Uterus (tissue), 4 donors: ENCODE results near the gene STARD7. TPM values are rescaled to one million over a fixed set of nuclear protein-coding genes. Genes with fewer than 3 reads are reported as not detected.

ENCODE experiments used
- DNase-seq, 2 donors: peaks; one replicate each; pipeline ENCODE4 v3.0.0-alpha.2; 2019 to 2020
- H3K27ac ChIP-seq, 2 donors: fragments of 200-600 bp; sonication (generic); 1 replicate in 1 of 2; 2 replicates in 1 of 2; pipeline ENCODE4 v1.5.1; 2016 to 2018
- H3K27me3 ChIP-seq, 2 donors: fragments of 200-600 bp; sonication (generic); one replicate each; pipeline ENCODE4 v1.5.1; 2018 to 2019; ENCODE audit warnings: control low read depth in 1 of 2
- H3K36me3 ChIP-seq, 2 donors: fragments of 200-600 bp; sonication (generic); one replicate each; pipeline ENCODE4 v1.5.1; 2019; ENCODE audit warnings: control low read depth in 1 of 2
- H3K4me1 ChIP-seq, 2 donors: fragments of 200-600 bp; sonication (generic); one replicate each; pipeline ENCODE4 v1.5.1; 2018 to 2019; ENCODE audit warnings: control low read depth in 1 of 2
- H3K4me3 ChIP-seq, 2 donors: fragments of 200-600 bp; sonication (generic); 1 replicate in 1 of 2; 2 replicates in 1 of 2; pipeline ENCODE4 v1.5.1; 2018 to 2019; ENCODE audit warnings: mild to moderate bottlenecking in 1 of 2
- H3K9me3 ChIP-seq, 2 donors: fragments of 200-600 bp; sonication (generic); one replicate each; pipeline ENCODE4 v1.5.1; 2019; ENCODE audit warnings: control low read depth in 1 of 2
- POLR2A ChIP-seq, 2 donors: fragments of 450-650 bp; IDR thresholded peaks; one replicate each; pipeline ENCODE4 v1.6.1; 2016; ENCODE audit warnings: antibody characterized with exemption in 2 of 2, mild to moderate bottlenecking in 1 of 2, moderate library complexity in 1 of 2
- intact Hi-C: fragments of 100-400 bp; cut with DNase I; formaldehyde crosslinking; loops from one replicate; pipeline ENCODE4 v1.15.1; 2023; ENCODE audit warnings: low total_unique reads
- total RNA-seq, 4 donors: library from RNA; depleted of rRNA in 3 of 4; stranded (reverse); fragments of >200 nt in 3 of 4; gene quantifications; one replicate each; pipeline versions ENCODE4 v1.1.0 to v1.2.4, GENCODE V29; 2014 to 2023
- TF ChIP-seq, protein P1 (sequence below), 4 experiments: fragments of 200-600 bp in 2 of 4; fragments of 450-650 bp in 2 of 4; sonication (generic) in 2 of 4; IDR thresholded peaks; one replicate each; pipeline ENCODE4 v1.5.1; 2016 to 2019; ENCODE audit warnings: antibody characterized with exemption in 4 of 4, mild to moderate bottlenecking in 2 of 4, moderate library complexity in 1 of 4
- donor health status: DM: yes; HTN: yes; CAD: no.

STARD7 gene
- total RNA-seq, 4 donors from 2014 or later: 53.5 to 128 (median 76.4) TPM

DNA sequence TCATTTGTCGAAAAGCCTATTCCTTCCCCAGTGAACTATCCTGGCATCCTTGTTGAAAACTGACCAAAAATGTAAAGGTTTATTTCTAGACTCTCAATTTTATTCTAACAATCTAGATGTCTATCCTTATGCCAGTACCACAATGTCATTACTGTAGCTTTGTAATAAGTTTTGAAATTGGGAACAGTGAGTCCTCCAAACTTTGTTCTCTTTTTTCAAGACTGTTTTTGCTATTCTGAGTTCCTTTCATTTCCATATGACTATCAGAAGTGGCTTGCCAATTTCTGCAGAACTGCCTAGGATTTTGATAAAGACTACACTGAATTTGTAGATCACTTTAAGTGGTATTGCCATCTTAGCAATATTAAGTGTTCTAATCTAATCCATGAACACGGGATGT lies 9.7 kb downstream of the STARD7 start:
- intact Hi-C loops: no loop called here
- Histone ChIP-seq H3K9me3 (no peaks in the 10 kb centered on the region), H3K27ac (no peak overlapping the region), H3K4me3 (no peak overlapping the region), H3K36me3 (no peaks in the 10 kb centered on the region), H3K4me1 (peaks cover 0 to 5% of the 10 kb centered on the region in 2 donors), H3K27me3 (no peaks in the 10 kb centered on the region)
- TF ChIP-seq, protein P1, sequence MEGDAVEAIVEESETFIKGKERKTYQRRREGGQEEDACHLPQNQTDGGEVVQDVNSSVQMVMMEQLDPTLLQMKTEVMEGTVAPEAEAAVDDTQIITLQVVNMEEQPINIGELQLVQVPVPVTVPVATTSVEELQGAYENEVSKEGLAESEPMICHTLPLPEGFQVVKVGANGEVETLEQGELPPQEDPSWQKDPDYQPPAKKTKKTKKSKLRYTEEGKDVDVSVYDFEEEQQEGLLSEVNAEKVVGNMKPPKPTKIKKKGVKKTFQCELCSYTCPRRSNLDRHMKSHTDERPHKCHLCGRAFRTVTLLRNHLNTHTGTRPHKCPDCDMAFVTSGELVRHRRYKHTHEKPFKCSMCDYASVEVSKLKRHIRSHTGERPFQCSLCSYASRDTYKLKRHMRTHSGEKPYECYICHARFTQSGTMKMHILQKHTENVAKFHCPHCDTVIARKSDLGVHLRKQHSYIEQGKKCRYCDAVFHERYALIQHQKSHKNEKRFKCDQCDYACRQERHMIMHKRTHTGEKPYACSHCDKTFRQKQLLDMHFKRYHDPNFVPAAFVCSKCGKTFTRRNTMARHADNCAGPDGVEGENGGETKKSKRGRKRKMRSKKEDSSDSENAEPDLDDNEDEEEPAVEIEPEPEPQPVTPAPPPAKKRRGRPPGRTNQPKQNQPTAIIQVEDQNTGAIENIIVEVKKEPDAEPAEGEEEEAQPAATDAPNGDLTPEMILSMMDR (IDR thresholded peaks at IDR 0.05): no peak
- TF ChIP-seq POLR2A (IDR thresholded peaks at IDR 0.05): no peak
- DNase-seq: no peak

DNA sequence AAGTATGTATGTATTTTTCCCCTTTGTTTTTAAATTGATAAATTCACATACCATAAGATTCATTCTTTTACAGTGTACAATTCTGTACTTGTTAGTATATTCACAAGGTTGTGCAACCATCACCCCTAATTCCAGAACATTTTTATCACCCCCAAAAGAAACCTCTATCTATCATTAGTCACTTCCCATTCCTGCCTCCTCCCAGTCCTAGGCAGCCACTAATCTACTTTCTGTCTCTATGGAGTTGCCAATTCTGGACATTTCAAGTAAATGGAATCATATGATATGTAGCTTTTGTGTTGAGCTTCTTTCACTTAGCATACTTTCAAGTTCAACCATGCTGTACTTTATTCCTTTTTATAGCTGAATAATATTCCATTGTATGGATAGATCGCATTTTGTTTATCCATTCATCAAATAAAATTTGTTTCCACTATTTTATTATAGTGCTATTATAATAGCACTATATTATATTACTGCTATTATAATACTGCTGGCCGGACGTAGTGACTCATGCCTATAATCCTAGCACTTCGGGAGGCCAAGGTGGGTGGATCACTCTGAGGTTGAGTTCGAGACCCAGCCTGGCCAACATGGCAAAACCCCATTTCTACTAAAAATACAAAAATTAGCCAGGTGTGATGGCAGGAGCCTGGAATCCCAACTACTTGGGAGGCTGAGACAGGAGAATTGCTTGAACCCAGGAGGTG lies 10.9 kb downstream of the STARD7 start:
- Histone ChIP-seq H3K36me3 (no peaks in the 10 kb centered on the region), H3K9me3 (no peaks in the 10 kb centered on the region), H3K4me3 (no peak overlapping the region), H3K4me1 (peaks cover 0 to 5% of the 10 kb centered on the region in 2 donors), H3K27me3 (no peaks in the 10 kb centered on the region), H3K27ac (no peak overlapping the region)
- intact Hi-C loops: no loop called here
- no peak for DNase-seq
- TF ChIP-seq, protein P1 (IDR thresholded peaks at IDR 0.05): no peak
- TF ChIP-seq POLR2A (IDR thresholded peaks at IDR 0.05): no peak

DNA sequence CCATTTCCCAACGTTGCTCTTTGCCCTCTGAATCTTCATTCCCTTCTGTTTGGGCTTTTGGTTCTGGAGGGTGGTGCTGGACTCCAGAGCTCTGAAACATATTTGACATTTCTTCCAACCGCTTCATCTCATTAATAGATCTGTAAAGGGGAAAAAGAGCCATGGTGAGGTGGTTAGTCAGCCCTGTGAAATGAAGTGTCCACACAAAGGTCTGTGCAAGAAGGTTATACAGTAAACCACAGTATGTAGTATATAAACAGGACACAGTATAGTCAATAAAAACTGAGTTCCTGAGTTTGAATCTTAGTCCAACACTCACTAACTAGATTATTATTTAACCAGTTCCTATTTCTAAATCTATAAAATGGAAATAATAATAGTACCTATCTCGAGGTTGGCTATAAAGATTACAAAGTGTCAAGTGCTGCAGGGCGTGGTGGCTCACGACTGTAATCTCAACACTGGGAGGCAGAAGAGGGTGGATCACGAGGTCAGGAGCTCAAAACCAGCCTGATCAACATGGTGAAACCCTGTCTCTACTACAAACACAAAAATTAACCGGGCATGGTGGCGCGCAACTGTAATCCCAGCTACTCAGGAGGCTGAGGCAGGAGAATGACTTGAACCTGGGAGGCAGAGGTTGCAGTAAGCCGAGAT lies 13.1 kb downstream of the STARD7 start:
- TF ChIP-seq POLR2A (IDR thresholded peaks at IDR 0.05): no peak
- TF ChIP-seq, protein P1 (IDR thresholded peaks at IDR 0.05): no peak
- H3K4me1 ChIP-seq: peaks cover 0 to 5% of the 10 kb centered on the region in 2 donors
- no peak overlapping the region for H3K27ac ChIP-seq
- no peaks in the 10 kb centered on the region for H3K36me3 ChIP-seq
- no peaks in the 10 kb centered on the region for H3K9me3 ChIP-seq
- DNase-seq: no peak
- H3K27me3 ChIP-seq: no peaks in the 10 kb centered on the region
- H3K4me3 ChIP-seq: no peak overlapping the region
- intact Hi-C loops: no loop called here

DNA sequence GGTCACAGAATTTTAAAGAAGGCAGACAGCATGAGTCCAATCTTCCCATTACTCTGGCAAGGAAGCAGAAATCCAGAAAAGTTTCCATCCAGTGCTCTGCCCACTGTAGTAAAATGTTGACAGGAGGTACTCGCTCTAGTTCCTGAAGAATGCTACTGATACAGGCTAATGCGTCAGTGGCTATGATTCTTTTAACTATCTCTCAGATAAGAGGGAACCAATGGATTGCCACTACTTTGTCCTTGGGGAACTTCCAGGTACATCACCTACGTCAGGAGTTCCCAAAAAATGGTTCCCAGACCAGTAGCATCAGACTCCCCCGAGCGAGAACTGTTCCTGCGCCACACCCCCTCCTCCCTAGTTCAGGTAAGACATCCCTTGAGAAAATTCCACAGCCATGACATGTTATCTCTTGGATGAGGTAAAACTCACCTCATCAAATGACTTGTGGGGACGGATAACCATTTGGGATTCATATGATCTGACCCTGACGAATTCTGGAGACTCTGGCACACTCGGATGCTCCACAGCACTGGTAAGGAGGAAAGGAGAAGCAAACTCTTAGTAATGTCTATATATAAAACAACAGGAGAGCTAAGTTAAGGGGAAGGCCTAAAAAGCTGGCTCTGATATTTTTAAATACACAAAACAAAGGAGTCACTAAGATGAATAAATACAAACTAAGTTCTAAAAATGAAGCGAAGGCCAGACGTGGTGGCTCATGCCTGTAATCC lies 16.5 kb downstream of the STARD7 start:
- Histone ChIP-seq H3K4me1 (no peaks in the 10 kb centered on the region), H3K27ac (no peak overlapping the region), H3K4me3 (no peak overlapping the region), H3K27me3 (no peaks in the 10 kb centered on the region), H3K9me3 (no peaks in the 10 kb centered on the region), H3K36me3 (no peaks in the 10 kb centered on the region)
- TF ChIP-seq, protein P1 (IDR thresholded peaks at IDR 0.05): no peak
- TF ChIP-seq POLR2A (IDR thresholded peaks at IDR 0.05): no peak
- intact Hi-C loops: no loop called here
- DNase-seq: no peak
